HG03159 (cell line): ENCODE measurements around the gene SHISA3.
"Not testable (repeated sequence)": the region's sequence is repeated elsewhere in the genome, so short reads cannot be mapped to it uniquely, and the experiment has no call there.

Experiments used
- ATAC-seq: cut with Tn5 transposase; IDR thresholded peaks from one replicate; pipeline ENCODE4 v1.9.1; 2021; ENCODE audit warnings: mild to moderate bottlenecking, moderate library complexity; ENCODE audit not compliant: unreplicated experiment

The SHISA3 gene

GRCh38 chr4:42396752-42397634 is at the start of gene SHISA3:
Gene SHISA3 (plus strand): TSS chr4:42397488. CDS start chr4:42398057, 569 bp downstream.
- peak; percentile 38 for ATAC-seq

DNA sequence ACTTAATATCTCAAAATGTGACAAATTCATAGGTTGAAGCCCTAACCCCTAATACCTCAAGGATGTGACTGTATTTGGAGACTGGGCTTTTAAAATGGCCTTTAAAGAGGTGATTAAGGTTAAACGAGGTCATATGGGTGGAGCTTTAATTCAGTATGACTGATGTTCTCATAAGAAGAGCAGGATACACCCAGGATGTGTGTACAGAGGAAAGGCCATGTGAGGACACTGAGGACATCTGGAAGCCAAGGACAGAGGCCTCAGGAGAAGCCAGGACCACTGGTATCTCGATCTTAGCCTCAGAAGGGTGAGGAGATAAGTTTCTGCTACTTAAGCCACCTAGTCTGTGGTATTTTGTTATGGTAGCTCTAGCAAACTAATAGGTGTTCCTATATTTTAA is 49.0 kb upstream of the SHISA3 start:
- ATAC-seq, result no peak

DNA sequence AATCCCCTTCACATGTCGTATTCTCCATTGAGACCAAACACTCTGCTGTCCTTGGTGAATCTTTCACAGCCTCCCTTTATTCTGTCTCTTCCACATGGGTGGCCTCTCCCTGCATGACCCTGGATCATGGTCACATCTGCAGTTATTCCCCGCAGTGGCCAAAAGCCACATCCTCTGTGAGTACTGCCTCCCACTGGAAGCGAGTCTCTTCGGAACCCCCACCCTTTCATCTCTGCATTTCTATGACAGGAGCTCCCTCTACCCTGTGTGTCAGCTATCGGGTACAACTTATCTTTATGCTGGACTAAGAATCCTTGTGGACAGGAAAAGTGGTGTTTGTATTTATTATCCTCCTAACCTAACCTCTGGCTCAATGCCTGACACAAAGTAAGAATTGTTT is 48.6 kb upstream of the SHISA3 start:
- ATAC-seq, result no peak

- no peak for ATAC-seq
These were observed 46.6 kb upstream of the SHISA3 start for GRCh38 chr4:42350611-42351182.

- ATAC-seq, result no peak
These were observed 45.2 kb upstream of the SHISA3 start for GRCh38 chr4:42352049-42352448.

DNA sequence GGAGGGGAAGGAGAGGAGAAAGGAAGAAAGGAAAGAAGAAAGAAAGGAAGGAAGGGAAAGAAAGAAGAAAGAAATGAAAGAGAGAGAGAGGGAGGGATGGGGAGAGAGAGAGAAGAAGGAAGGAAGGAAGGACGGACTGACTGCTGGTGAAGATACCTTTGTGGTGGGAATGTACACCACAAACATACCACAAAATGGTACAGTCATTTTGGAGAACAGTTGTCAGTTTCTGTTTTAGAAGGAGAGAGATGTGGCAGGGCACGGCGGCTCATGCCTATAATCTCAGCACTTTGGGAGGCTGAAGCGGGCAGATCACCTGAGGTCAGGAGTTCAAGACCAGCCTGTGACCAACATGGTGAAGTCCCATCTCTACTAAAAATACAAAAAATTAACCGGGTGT is 40.0 kb upstream of the SHISA3 start:
- no peak for ATAC-seq

- no peak for ATAC-seq
These were observed 37.6 kb upstream of the SHISA3 start for GRCh38 chr4:42359711-42360110.

DNA sequence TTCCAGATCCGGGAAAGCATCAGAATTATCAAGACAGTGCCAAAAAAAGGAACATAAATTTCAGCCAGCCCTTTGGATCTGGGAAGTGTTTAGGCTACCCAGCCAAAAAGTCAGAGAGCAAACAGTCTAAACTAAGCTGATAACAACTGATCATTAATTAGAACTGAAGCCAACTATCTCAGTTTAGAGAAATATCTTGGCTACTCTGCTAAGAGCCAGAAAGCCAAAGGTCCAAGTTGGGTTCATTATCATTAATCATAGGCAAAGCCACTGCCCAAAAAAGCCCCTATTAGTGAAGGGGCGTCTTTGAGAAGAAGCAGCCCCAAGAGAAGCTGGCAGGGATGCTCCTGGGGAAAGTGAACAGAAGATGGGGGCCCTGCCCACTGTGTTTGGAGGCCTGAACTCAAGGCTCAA is 37.0 kb upstream of the SHISA3 start:
- no peak for ATAC-seq

DNA sequence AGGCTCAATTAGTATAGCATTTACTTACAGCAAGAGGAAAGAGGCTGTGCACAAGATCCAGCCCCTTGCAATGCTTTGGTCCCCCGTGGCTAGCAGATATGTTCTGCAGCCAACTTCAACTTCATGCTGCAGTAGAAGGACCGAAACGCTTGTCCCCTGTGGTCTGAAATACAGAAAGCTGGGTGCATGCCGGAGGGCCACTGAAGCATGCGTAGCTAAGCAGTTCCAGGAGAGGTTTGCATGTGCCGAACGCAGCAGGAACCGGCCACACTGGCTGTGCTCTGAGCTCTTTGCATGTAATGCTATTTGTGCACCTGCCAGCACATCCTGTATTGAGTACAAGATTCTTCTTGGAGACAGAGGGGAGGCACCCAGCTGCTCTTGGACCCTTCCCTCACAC is 35.8 kb upstream of the SHISA3 start:
- ATAC-seq, result no peak

DNA sequence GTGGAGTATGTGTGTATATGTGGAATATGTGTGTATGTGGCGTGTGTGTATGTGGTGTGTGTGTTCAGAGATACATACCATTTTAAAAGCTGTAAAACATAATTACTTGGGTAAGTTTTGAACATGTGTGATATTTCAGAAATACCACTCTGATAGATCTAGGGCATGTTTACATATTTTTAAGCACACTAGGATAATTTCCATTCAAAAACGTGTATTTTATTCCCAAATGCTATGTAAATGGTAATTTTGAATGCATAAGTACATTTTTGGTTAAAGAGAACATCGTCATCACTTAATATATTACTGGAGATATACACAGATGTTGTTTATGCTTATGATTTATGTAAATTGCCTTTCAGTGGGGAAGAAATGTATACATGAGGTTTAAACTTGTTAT is 34.7 kb upstream of the SHISA3 start:
- no peak for ATAC-seq

DNA sequence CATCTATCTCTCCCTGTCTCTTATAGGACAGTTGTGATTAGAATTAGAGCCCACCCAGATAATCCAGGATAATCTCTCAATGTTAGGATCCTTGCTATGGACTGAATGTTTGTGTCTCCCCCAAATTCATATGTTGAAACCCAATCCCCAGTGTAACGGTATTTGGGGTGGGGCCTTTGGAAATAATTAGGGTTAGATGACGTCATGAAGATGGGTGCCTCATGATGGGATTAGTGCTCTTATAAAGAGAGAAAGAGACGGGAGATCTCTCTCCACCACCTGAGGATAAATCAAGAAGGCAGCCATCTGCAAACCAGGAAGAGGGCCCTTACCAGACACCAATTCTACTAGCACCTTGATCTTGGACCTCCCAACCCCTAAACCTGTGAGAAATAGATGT is 33.7 kb upstream of the SHISA3 start:
- ATAC-seq, result no peak

DNA sequence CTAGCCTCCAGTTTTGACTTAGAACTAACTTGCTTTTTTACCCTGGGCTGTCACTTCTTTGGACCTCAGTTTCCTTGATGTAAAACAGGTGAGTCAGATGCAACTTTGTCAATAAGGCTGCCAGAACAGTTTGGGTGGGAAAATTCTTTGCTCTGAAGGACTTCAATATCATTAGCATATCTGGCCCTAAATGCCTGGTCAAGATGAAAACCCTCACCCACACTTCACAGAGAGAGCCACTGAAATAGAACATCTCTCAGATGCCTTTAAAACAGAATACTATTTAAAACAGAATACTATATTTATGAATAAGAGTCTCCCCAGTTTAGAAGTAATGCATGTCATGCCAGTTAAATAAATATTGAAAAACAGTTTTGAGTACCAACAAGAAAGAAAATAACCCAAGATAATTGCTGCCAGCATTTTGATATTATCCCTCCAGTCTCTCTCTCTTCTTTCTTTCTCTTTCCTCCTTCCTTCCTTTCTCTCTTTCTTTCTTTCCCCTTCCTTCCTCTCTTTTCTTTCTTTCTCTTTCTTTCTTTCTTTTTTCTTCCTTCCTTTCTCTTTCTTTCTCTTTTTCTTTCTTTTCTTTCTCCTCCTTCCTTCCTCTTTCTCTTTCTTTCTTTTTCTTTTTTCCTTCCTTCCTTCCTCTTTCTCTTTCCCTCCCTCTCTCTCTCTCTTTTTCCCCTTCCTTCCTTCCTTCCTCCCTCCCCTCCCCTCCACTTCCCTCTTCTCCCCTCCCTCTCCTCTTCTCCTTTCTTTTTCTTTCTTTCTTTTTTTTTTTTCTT is 32.8 kb upstream of the SHISA3 start:
- ATAC-seq, result no peak

- no peak for ATAC-seq
These were observed 30.3 kb upstream of the SHISA3 start for GRCh38 chr4:42366959-42367358.

DNA sequence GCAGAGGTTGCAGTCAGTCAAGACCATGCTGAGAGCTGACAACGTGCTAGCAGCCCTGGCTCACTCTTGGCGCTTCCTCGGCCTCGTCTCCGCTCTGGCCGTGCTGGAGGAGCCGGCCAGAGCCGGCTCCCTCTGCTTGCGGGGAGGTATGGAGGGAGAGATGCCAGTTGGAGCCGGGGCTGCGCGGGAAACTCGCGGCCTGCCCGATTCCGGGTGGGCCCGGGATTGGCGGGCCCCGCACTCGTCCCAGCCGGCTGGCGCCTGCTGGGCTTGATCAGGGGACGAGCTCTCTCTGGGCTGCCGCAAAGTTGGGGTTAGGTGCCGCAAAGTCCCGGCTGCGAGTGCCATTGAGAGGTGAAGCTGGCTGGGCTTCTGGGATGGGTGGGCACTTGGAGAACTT is 27.8 kb upstream of the SHISA3 start:
- no peak for ATAC-seq

GRCh38 chr4:42371305-42372252 is 25.7 kb upstream of the SHISA3 start:
- no peak for ATAC-seq

DNA sequence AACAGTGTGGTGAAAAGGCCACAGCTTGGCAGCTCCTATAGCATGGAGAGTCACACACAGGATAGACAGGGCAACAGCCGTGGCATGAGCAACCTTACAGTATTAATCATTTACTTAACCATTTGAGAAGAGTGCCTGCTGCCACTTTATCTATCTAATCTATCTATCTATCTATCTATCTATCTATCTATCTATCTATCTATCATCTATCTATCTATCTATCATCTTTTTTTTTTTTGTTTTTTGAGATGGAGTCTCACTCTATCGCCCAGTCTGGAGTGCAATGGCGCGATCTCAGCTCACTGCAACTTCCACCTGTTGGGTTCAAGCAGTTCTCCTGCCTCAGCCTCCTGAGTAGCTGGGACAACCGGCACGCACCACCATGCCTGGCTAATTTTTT is 25.0 kb upstream of the SHISA3 start:
- ATAC-seq, result not testable (repeated sequence)

DNA sequence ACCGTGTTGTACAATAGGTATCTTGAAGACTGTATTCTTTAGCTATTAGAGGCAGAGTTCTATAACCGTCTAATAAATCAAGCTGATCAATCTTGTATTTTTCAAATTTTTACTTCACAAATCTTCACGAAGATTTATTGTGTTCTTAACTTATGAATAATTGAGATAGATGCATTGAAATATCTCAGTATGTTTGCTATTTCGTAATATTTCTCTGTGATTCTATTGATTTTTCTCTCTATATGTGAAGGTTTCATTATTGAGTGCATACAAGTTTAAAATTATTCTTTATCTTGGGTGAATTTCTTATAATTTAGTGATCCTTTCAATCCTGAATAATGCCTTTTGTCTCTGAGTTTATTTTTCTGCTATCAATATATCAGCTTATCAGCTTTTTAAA is 19.8 kb upstream of the SHISA3 start:
- no peak for ATAC-seq

GRCh38 chr4:42381666-42382065 is 15.6 kb upstream of the SHISA3 start:
- no peak for ATAC-seq

- no peak for ATAC-seq
These were observed 11.8 kb upstream of the SHISA3 start for GRCh38 chr4:42385516-42385915.

GRCh38 chr4:42390622-42391354 is 6.5 kb upstream of the SHISA3 start:
- ATAC-seq, result no peak
